ENCODE measurements around the gene MAP9. TPM values are rescaled to one million over a fixed set of nuclear protein-coding genes. Genes with fewer than 3 reads are reported as not detected.

MAP9 gene
- total and polyA plus RNA-seq, 2 donors (not counting 3 experiments of a cell fraction or from before 2014, with no cell fraction given): 0.17 to 1.3 TPM

- no peak for FAIRE-seq
- no peaks in the 10 kb centered on the region for H3K9me3 ChIP-seq (replicated peaks; ENCODE audit: control insufficient read depth, insufficient read depth, low read length)
- no peaks in the 10 kb centered on the region for H3K27me3 ChIP-seq (ENCODE audit: control insufficient read depth in 2 of 2, insufficient read depth in 2 of 2, low read length in 2 of 2)
- H3K36me3 ChIP-seq (ENCODE audit: control insufficient read depth in 2 of 2, extremely low read depth in 1 of 2, insufficient read depth in 2 of 2, low read length in 2 of 2): no peaks in the 10 kb centered on the region
- H3K79me2 ChIP-seq (ENCODE audit: control insufficient read depth, insufficient read depth, low read length): no peaks in the 10 kb centered on the region
- H3K4me3 ChIP-seq (replicated peaks in 1 of 3; ENCODE audit: insufficient read depth in 1 of 3, low read depth in 1 of 3, low read length in 3 of 3): no peak overlapping the region
- no peak overlapping the region for H3K9ac ChIP-seq (replicated peaks; ENCODE audit: extremely low read depth, insufficient read depth, low read length)
- no peaks in the 10 kb centered on the region for H3K9me1 ChIP-seq (replicated peaks; ENCODE audit: control insufficient read depth, extremely low read depth, insufficient read depth, low read length)
- no peak for DNase-seq (ENCODE audit: low read depth, low spot score)
- TF ChIP-seq, protein P1, sequence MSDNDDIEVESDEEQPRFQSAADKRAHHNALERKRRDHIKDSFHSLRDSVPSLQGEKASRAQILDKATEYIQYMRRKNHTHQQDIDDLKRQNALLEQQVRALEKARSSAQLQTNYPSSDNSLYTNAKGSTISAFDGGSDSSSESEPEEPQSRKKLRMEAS (IDR thresholded peaks at IDR 0.05; ENCODE audit: insufficient read depth, insufficient read length): no peak
- TF ChIP-seq, protein P2, sequence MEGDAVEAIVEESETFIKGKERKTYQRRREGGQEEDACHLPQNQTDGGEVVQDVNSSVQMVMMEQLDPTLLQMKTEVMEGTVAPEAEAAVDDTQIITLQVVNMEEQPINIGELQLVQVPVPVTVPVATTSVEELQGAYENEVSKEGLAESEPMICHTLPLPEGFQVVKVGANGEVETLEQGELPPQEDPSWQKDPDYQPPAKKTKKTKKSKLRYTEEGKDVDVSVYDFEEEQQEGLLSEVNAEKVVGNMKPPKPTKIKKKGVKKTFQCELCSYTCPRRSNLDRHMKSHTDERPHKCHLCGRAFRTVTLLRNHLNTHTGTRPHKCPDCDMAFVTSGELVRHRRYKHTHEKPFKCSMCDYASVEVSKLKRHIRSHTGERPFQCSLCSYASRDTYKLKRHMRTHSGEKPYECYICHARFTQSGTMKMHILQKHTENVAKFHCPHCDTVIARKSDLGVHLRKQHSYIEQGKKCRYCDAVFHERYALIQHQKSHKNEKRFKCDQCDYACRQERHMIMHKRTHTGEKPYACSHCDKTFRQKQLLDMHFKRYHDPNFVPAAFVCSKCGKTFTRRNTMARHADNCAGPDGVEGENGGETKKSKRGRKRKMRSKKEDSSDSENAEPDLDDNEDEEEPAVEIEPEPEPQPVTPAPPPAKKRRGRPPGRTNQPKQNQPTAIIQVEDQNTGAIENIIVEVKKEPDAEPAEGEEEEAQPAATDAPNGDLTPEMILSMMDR (IDR thresholded peaks at IDR 0.05; ENCODE audit: extremely low read depth in 1 of 2, insufficient read depth in 1 of 2, low read depth in 1 of 2, low read length in 2 of 2): no peak
- TF ChIP-seq POLR2AphosphoS5 (IDR thresholded peaks at IDR 0.05; ENCODE audit: insufficient read depth, low read depth, low read length): no peak
- TF ChIP-seq POLR2A (IDR thresholded peaks at IDR 0.05; ENCODE audit: low read depth, low read length): no peak
- no peak for TF ChIP-seq MYC (IDR thresholded peaks at IDR 0.05; ENCODE audit: low read depth, low read length)
- TF ChIP-seq GATA2 (IDR thresholded peaks at IDR 0.05; ENCODE audit: insufficient read depth, insufficient read length, low read depth, low read length): no peak
- TF ChIP-seq JUN (IDR thresholded peaks at IDR 0.05; ENCODE audit: borderline replicate concordance, insufficient read depth, insufficient read length, low read depth): no peak
- no peak for TF ChIP-seq EZH2 (IDR thresholded peaks at IDR 0.05; ENCODE audit: borderline replicate concordance, low read depth, low read length, severe bottlenecking)
- no peak for TF ChIP-seq FOS (IDR thresholded peaks at IDR 0.05; ENCODE audit: borderline replicate concordance, insufficient read depth, low read length)
- ChIA-PET POLR2A (no interaction called here), CTCF (no interaction called here)
- H4K20me1 ChIP-seq (replicated peaks; ENCODE audit: control insufficient read depth, extremely low read depth, insufficient read depth, low read length): no peaks in the 10 kb centered on the region
- no peak overlapping the region for H2AFZ ChIP-seq (ENCODE audit: low read depth, low read length)
- BruUV-seq (replicated peaks): no TSS peak
- dilution Hi-C loops (cut with MboI; ENCODE audit: extremely low pct_ligation_motif_present, low sequenced_read_pairs) (no loop called here), intact Hi-C loops (cut with micrococcal nuclease) (no loop called here)
- no peaks in the 10 kb centered on the region for H3K4me1 ChIP-seq (ENCODE audit: control insufficient read depth, extremely low read depth, insufficient read depth, low read length)
- H3K27ac ChIP-seq (ENCODE audit: insufficient read depth, low read depth, low read length): no peak overlapping the region
- H3K4me2 ChIP-seq (ENCODE audit: insufficient read depth, low read length): no peak overlapping the region
These were observed 69.0 kb downstream of the MAP9 start for GRCh38 chr4:155307731-155308277.

Measured in endothelial cell of umbilical vein (primary cell).